Measurements from ENCODE around the gene AGBL4.

GRCh38 chr1:48789903-48790302 lies 1233.9 kb downstream of the AGBL4 start:
- TF ChIP-seq PPARA (CRISPR knock-in tag; IDR thresholded peaks at IDR 0.05; ENCODE audit: borderline replicate concordance), result no peak
- TF ChIP-seq ZNF70 (CRISPR knock-in tag; IDR thresholded peaks at IDR 0.05), result no peak
- TF ChIP-seq ISL1 (CRISPR knock-in tag; IDR thresholded peaks at IDR 0.05), result no peak
- no peak for TF ChIP-seq ZFP30 (CRISPR knock-in tag; IDR thresholded peaks at IDR 0.05)
- TF ChIP-seq TOX (CRISPR knock-in tag; IDR thresholded peaks at IDR 0.05; ENCODE audit: borderline replicate concordance), result no peak
- no peak for TF ChIP-seq RARB (CRISPR knock-in tag; IDR thresholded peaks at IDR 0.05)
- TF ChIP-seq ZC3H10 (CRISPR knock-in tag; IDR thresholded peaks at IDR 0.05), result no peak
- TF ChIP-seq ARNTL (CRISPR knock-in tag; IDR thresholded peaks at IDR 0.05; ENCODE audit: borderline replicate concordance, low read depth), result no peak
- TF ChIP-seq PATZ1 (CRISPR knock-in tag; IDR thresholded peaks at IDR 0.05; ENCODE audit: borderline replicate concordance), result no peak
- TF ChIP-seq CSDC2 (CRISPR knock-in tag; IDR thresholded peaks at IDR 0.05), result no peak
